Kidney (tissue), 14 donors: ENCODE measurements around the gene PSMA6. TPM values are rescaled to one million over a fixed set of nuclear protein-coding genes. Genes with fewer than 3 reads are reported as not detected.

ENCODE experiments used
- DNase-seq, 5 donors: peaks; one replicate each; pipeline ENCODE4 v3.0.0-alpha.2; 2013 to 2020
- FAIRE-seq: peaks from 2 replicates; lab custom pipeline; 2012; peaks lifted over from hg19 to GRCh38; lab: Jason Lieb, UNC
- H3K27ac ChIP-seq, 2 donors: one replicate each; pipeline ENCODE4 v1.7.0; 2013; ENCODE audit warnings: low read depth in 2 of 2, low read length in 2 of 2, inconsistent platforms in 1 of 2
- H3K27me3 ChIP-seq: one replicate; pipeline ENCODE4 v1.7.1; 2013; ENCODE audit warnings: low read length, inconsistent platforms; ENCODE audit not compliant: control insufficient read depth, insufficient read depth
- H3K36me3 ChIP-seq, 3 donors: one replicate each; pipeline versions ENCODE4 v1.7.0 to v1.7.1; 2013; ENCODE audit warnings: low read length in 3 of 3, control low read depth in 1 of 3, inconsistent platforms in 1 of 3; ENCODE audit not compliant: insufficient read depth in 3 of 3, control insufficient read depth in 2 of 3
- H3K4me1 ChIP-seq, 3 donors: one replicate each; pipeline versions ENCODE4 v1.7.0 to v1.7.1; 2013; ENCODE audit warnings: low read length in 3 of 3, inconsistent platforms in 1 of 3, low read depth in 1 of 3; ENCODE audit not compliant: control insufficient read depth in 2 of 3, insufficient read depth in 2 of 3
- H3K4me3 ChIP-seq, 3 donors: one replicate each; pipeline versions ENCODE4 v1.7.0 to v1.8.1; 2013; ENCODE audit warnings: low read length in 3 of 3, control low read depth in 1 of 3, inconsistent platforms in 1 of 3
- H3K9ac ChIP-seq, 3 donors: one replicate each; pipeline versions ENCODE4 v1.7.0 to v1.7.1; 2013; ENCODE audit warnings: low read length in 3 of 3, control low read depth in 1 of 3, inconsistent platforms in 1 of 3
- H3K9me3 ChIP-seq, 3 donors: one replicate each; pipeline versions ENCODE4 v1.7.0 to v1.7.1; 2013; ENCODE audit warnings: low read length in 3 of 3, control low read depth in 1 of 3, inconsistent platforms in 1 of 3; ENCODE audit not compliant: control insufficient read depth in 2 of 3, insufficient read depth in 1 of 3
- intact Hi-C: fragments of 100-400 bp; cut with DNase I; formaldehyde crosslinking; loops from one replicate; pipeline ENCODE4 v1.11.1; 2022
- polyA plus RNA-seq: library from polyadenylated mRNA; stranded (reverse); fragments of 350-450 nt; fragmentation: Illumina TruSeq; extraction: RNeasy Lipid Tissue Mini Kit (QIAGEN cat#74804); gene quantifications from one replicate; pipeline ENCODE4 v1.2.3, GENCODE V29; 2014; ENCODE audit warnings: low read depth, low replicate concordance; ENCODE audit not compliant: insufficient read depth
- total RNA-seq: library from RNA; stranded (reverse); fragmentation: NEBNext Ultra II Directional; extraction: Animal tissue kit (Norgen Biotek cat#: 25700); gene quantifications from one replicate; pipeline ENCODE4 v1.2.1, GENCODE V29; 2021
- TF ChIP-seq, protein P1 (sequence below): IDR thresholded peaks from 3 replicates; pipeline ENCODE4 v1.5.1; 2012; ENCODE audit warnings: mild to moderate bottlenecking, moderate library complexity, borderline replicate concordance; ENCODE audit not compliant: insufficient read depth; ENCODE audit errors: extremely low read depth
- donor health status: control.
- donor health status: control.
- donor health status: control.
- donor health status: control.
- donor health status: control.
- donor health status: DM: yes; HTN: yes; CAD: no.
- donor health status: Normal renal cell carcinoma (clear cell type).

The PSMA6 gene
- total and polyA plus RNA-seq, 2 donors from 2014 or later = 127 to 174 TPM

DNA sequence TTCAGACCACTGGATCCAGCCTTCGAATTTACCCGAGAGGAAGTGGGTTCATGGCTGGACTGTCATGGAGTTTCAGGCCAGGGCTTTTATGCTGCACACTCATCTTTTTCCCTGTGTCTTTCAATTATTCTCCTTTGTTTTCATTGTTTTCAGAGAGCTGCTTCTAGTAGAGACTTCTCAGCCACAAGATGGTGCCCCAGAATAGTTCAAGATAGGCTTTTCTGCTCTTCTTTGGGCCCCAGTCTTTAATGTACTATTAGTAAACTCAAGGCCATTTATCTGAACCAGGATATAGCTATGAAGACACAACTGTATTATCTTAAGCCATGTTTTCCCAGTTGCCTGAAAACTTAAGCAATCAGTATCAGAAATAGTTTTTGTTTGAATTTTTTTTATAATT is 30.4 kb upstream of the PSMA6 start:
- Histone ChIP-seq H3K27me3 (no peaks in the 10 kb centered on the region), H3K4me1 (no peaks in the 10 kb centered on the region), H3K9me3 (no peaks in the 10 kb centered on the region), H3K4me3 (no peak overlapping the region), H3K36me3 (peaks cover 0 to 3% (median 0%) of the 10 kb centered on the region in 3 donors), H3K27ac (no peak overlapping the region), H3K9ac (no peak overlapping the region)
- intact Hi-C loops = no loop called here
- DNase-seq = peak in 1 of 5 donors; percentile 36
- FAIRE-seq = no peak
- TF ChIP-seq, protein P1, sequence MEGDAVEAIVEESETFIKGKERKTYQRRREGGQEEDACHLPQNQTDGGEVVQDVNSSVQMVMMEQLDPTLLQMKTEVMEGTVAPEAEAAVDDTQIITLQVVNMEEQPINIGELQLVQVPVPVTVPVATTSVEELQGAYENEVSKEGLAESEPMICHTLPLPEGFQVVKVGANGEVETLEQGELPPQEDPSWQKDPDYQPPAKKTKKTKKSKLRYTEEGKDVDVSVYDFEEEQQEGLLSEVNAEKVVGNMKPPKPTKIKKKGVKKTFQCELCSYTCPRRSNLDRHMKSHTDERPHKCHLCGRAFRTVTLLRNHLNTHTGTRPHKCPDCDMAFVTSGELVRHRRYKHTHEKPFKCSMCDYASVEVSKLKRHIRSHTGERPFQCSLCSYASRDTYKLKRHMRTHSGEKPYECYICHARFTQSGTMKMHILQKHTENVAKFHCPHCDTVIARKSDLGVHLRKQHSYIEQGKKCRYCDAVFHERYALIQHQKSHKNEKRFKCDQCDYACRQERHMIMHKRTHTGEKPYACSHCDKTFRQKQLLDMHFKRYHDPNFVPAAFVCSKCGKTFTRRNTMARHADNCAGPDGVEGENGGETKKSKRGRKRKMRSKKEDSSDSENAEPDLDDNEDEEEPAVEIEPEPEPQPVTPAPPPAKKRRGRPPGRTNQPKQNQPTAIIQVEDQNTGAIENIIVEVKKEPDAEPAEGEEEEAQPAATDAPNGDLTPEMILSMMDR = peak; percentile 31

GRCh38 chr14:35262436-35262835 is 29.7 kb upstream of the PSMA6 start:
- DNase-seq = no peak
- Histone ChIP-seq H3K4me1 (no peaks in the 10 kb centered on the region), H3K36me3 (peaks cover 0 to 5% (median 0%) of the 10 kb centered on the region in 3 donors), H3K9ac (no peak overlapping the region), H3K9me3 (no peaks in the 10 kb centered on the region), H3K4me3 (no peak overlapping the region), H3K27ac (no peak overlapping the region), H3K27me3 (no peaks in the 10 kb centered on the region)
- intact Hi-C loops = no loop called here
- no peak for FAIRE-seq
- TF ChIP-seq, protein P1 = no peak

- Histone ChIP-seq H3K27ac (no peak overlapping the region), H3K36me3 (peaks cover 0 to 7% (median 0%) of the 10 kb centered on the region in 3 donors), H3K9me3 (no peaks in the 10 kb centered on the region), H3K27me3 (no peaks in the 10 kb centered on the region), H3K4me3 (no peak overlapping the region), H3K4me1 (no peaks in the 10 kb centered on the region), H3K9ac (no peak overlapping the region)
- DNase-seq = no peak
- intact Hi-C loops = no loop called here
- TF ChIP-seq, protein P1 = no peak
- no peak for FAIRE-seq
Observed at GRCh38 chr14:35268946-35269345, 23.2 kb upstream of the PSMA6 start.

DNA sequence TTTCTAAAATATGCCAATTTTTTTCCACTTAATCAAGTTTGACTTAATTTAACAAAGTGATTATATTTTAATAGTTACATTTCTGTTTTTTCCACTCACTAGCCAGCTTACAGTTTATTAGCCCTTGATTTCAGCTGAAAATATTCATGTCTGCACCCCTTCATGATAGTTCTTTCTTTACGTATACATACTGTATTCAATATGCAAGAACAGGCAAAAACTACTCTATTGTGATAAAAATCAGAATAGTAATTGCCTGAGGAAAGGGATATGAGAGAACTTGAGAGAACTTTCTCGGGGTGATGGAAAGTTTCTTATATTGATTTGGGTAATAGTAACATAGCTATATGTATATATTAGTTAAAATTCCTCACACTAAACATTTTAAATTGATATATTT is 17.4 kb upstream of the PSMA6 start:
- intact Hi-C loops = no loop called here
- TF ChIP-seq, protein P1 = no peak

More for the DNA sequence above, 17.4 kb upstream of the PSMA6 start:
- DNase-seq = no peak
- Histone ChIP-seq H3K9me3 (no peaks in the 10 kb centered on the region), H3K36me3 (peaks cover 0 to 5% (median 0%) of the 10 kb centered on the region in 3 donors), H3K4me3 (no peak overlapping the region), H3K4me1 (no peaks in the 10 kb centered on the region), H3K27me3 (no peaks in the 10 kb centered on the region), H3K27ac (no peak overlapping the region), H3K9ac (no peak overlapping the region)
- no peak for FAIRE-seq
